H9 (cell line): ENCODE results near the gene PPP3CA. TPM values are rescaled to one million over a fixed set of nuclear protein-coding genes. Genes with fewer than 3 reads are reported as not detected.

Source experiments
- DNase-seq: peaks from one replicate; pipeline ENCODE4 v3.0.0-alpha.2; 2017
- H2AFZ ChIP-seq: one replicate; pipeline ENCODE4 v1.6.1; 2013; ENCODE audit warnings: mild to moderate bottlenecking, low read length, control low read depth, moderate library complexity
- H2AK5ac ChIP-seq: 2 replicates; pipeline ENCODE4 v1.6.1; 2013; ENCODE audit warnings: low read length, control low read depth, mixed read lengths; ENCODE audit not compliant: insufficient read length
- H2BK120ac ChIP-seq: one replicate; pipeline ENCODE4 v1.6.1; 2013; ENCODE audit warnings: low read depth, mild to moderate bottlenecking, low read length, control low read depth, inconsistent platforms; ENCODE audit not compliant: poor library complexity, severe bottlenecking
- H2BK12ac ChIP-seq: 2 replicates; pipeline ENCODE4 v1.6.1; 2013; ENCODE audit warnings: low read length, control low read depth, mixed read lengths, low read depth; ENCODE audit not compliant: insufficient read length
- H2BK15ac ChIP-seq: 2 replicates; pipeline ENCODE4 v1.6.1; 2013; ENCODE audit warnings: low read depth, low read length, control low read depth
- H2BK20ac ChIP-seq: one replicate; pipeline ENCODE4 v1.6.1; 2013; ENCODE audit warnings: low read depth, mild to moderate bottlenecking, low read length, control low read depth, inconsistent platforms; ENCODE audit not compliant: poor library complexity, severe bottlenecking
- H2BK5ac ChIP-seq: 2 replicates; pipeline ENCODE4 v1.6.1; 2013; ENCODE audit warnings: low read length, control low read depth, mixed read lengths; ENCODE audit not compliant: insufficient read length
- H3K14ac ChIP-seq: 2 replicates; pipeline ENCODE4 v1.6.1; 2013; ENCODE audit warnings: low read length, control low read depth; ENCODE audit not compliant: insufficient read depth
- H3K18ac ChIP-seq: 2 replicates; pipeline ENCODE4 v1.6.1; 2013; ENCODE audit warnings: low read depth, mild to moderate bottlenecking, mixed read lengths, low read length, control low read depth; ENCODE audit not compliant: insufficient read length
- H3K23ac ChIP-seq: 2 replicates; pipeline ENCODE4 v1.6.1; 2013; ENCODE audit warnings: low read length, control low read depth, mixed read lengths, low read depth; ENCODE audit not compliant: insufficient read length
- H3K23me2 ChIP-seq: 2 replicates; pipeline ENCODE4 v1.6.1; 2013; ENCODE audit warnings: low read depth, mild to moderate bottlenecking, mixed read lengths, low read length, control low read depth; ENCODE audit not compliant: insufficient read length, poor library complexity, severe bottlenecking
- H3K27ac ChIP-seq: 2 replicates; pipeline ENCODE4 v1.5.1; 2013; ENCODE audit warnings: low read length, control low read depth, mixed read lengths, low read depth; ENCODE audit not compliant: insufficient read length
- H3K27me3 ChIP-seq: 2 replicates; pipeline ENCODE4 v1.6.1; 2013; ENCODE audit warnings: low read length, control low read depth, inconsistent platforms; ENCODE audit not compliant: insufficient read depth
- H3K4ac ChIP-seq: 2 replicates; pipeline ENCODE4 v1.6.1; 2013; ENCODE audit warnings: low read depth, mild to moderate bottlenecking, control low read depth, inconsistent platforms, low read length, moderate library complexity
- H3K4me1 ChIP-seq: 2 replicates; pipeline ENCODE4 v1.6.1; 2013; ENCODE audit warnings: low read length, control low read depth, inconsistent platforms; ENCODE audit not compliant: insufficient read depth
- H3K4me2 ChIP-seq: 2 replicates; pipeline ENCODE4 v1.6.1; 2013; ENCODE audit warnings: low read length, control low read depth, mixed read lengths; ENCODE audit not compliant: insufficient read length, insufficient read depth
- H3K56ac ChIP-seq: 2 replicates; pipeline ENCODE4 v1.6.1; 2013; ENCODE audit warnings: low read depth, mild to moderate bottlenecking, mixed read lengths, low read length, control low read depth; ENCODE audit not compliant: insufficient read length
- H3K79me1 ChIP-seq: 2 replicates; pipeline ENCODE4 v1.6.1; 2013; ENCODE audit warnings: low read depth, mild to moderate bottlenecking, moderate library complexity, low read length, control low read depth, inconsistent platforms; ENCODE audit not compliant: insufficient read depth, poor library complexity, severe bottlenecking
- H3K79me2 ChIP-seq: 2 replicates; pipeline ENCODE4 v1.6.1; 2013; ENCODE audit warnings: low read length, control low read depth, inconsistent platforms; ENCODE audit not compliant: insufficient read depth
- H3K9ac ChIP-seq: 2 replicates; pipeline ENCODE4 v1.6.1; 2013; ENCODE audit warnings: low read length, control low read depth, mixed read lengths; ENCODE audit not compliant: insufficient read length; ENCODE audit errors: extremely low read depth
- H3K9me3 ChIP-seq: one replicate; pipeline ENCODE4 v1.6.1; 2013; ENCODE audit warnings: low read depth, low read length, inconsistent platforms; ENCODE audit not compliant: control insufficient read depth
- H3T11ph ChIP-seq: one replicate; pipeline ENCODE4 v1.6.1; 2013; ENCODE audit warnings: mild to moderate bottlenecking, low read length, control low read depth, inconsistent platforms
- H4K20me1 ChIP-seq: one replicate; pipeline ENCODE4 v1.6.1; 2013; ENCODE audit not compliant: control insufficient read depth, insufficient read length, insufficient read depth
- H4K5ac ChIP-seq: 2 replicates; pipeline ENCODE4 v1.6.1; 2013; ENCODE audit warnings: low read depth, mild to moderate bottlenecking, mixed read lengths, low read length, control low read depth; ENCODE audit not compliant: insufficient read length
- H4K8ac ChIP-seq: replicated peaks from 2 replicates; pipeline ENCODE4 v1.6.1; 2013; ENCODE audit warnings: low read length, control low read depth, mixed read lengths, low read depth; ENCODE audit not compliant: insufficient read length
- H4K91ac ChIP-seq: 2 replicates; pipeline ENCODE4 v1.6.1; 2013; ENCODE audit warnings: low read depth, mild to moderate bottlenecking, moderate library complexity, mixed read lengths, low read length, control low read depth; ENCODE audit not compliant: insufficient read length
- H3K27ac Mint-ChIP-seq, 3 experiments: 2 replicates in 2 of 3; 3 replicates in 1 of 3; pipeline ENCODE4 v1.8.0; 2020 to 2021; ENCODE audit warnings: mixed read lengths in 3 of 3, mild to moderate bottlenecking in 1 of 3, moderate library complexity in 1 of 3
- H3K27me3 Mint-ChIP-seq: 2 replicates; pipeline ENCODE4 v1.8.0; 2021; ENCODE audit warnings: low read depth, mild to moderate bottlenecking, moderate library complexity, mixed read lengths
- H3K36me3 Mint-ChIP-seq, 3 experiments: 2 replicates in 2 of 3; 3 replicates in 1 of 3; pipeline ENCODE4 v1.8.0; 2020 to 2021; ENCODE audit warnings: low read depth in 3 of 3, mixed read lengths in 3 of 3; ENCODE audit not compliant: insufficient read depth in 1 of 3
- H3K4me1 Mint-ChIP-seq, 2 experiments: 2 replicates each; pipeline ENCODE4 v1.8.0; 2020; ENCODE audit warnings: mixed read lengths in 2 of 2
- H3K4me3 Mint-ChIP-seq, 2 experiments: 2 replicates in 1 of 2; 3 replicates in 1 of 2; pipeline ENCODE4 v1.8.0; 2020 to 2021; ENCODE audit warnings: mild to moderate bottlenecking in 2 of 2, mixed read lengths in 2 of 2, moderate library complexity in 1 of 2
- H3K9me3 Mint-ChIP-seq, 2 experiments: 2 replicates in 1 of 2; 3 replicates in 1 of 2; pipeline ENCODE4 v1.8.0; 2020; ENCODE audit warnings: mild to moderate bottlenecking in 2 of 2, mixed read lengths in 2 of 2, moderate library complexity in 1 of 2
- CTCF ChIP-seq: fragments of 200-600 bp; sonication (generic); conservative IDR thresholded peaks from 3 replicates; pipeline ENCODE4 v1.8.0; 2021; ENCODE audit warnings: antibody characterized with exemption, mild to moderate bottlenecking
- total RNA-seq: library from RNA; stranded (reverse); gene quantifications from 2 replicates; pipeline ENCODE4 v1.2.1, GENCODE V29; 2021

The PPP3CA gene
- total RNA-seq, 1 experiment from 2014 or later = 16.8 TPM

DNA sequence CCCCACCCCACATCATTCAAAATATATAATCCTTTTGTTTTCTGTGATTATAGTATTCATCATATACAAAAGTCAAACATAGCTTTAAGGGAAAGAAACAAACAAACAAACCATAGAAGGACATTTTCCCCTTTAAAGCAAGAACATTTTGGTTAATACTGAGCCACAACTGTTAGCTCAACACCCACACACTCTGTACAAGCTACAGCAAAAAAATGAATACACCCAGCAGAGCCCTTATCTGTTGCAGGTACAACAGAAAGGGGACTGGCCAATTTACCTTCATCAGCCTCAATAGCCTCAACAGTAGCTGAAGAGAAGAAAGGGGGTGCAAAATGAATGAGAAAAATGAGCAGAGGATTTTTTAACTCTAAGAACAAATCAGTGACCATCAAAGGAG is 318.4 kb downstream of the PPP3CA start:
- H3K4me3 Mint-ChIP-seq = no peak overlapping the region
- H3K4me1 Mint-ChIP-seq = peaks cover 59 to 66% of the 10 kb centered on the region in 2 experiments
- TF ChIP-seq CTCF = no peak
- Histone ChIP-seq H3K27ac (no peak overlapping the region), H2BK20ac (no peak overlapping the region), H3K4me1 (peaks cover 2% of the 10 kb centered on the region; the same call in 1 of the 2 replicates), H4K8ac (no peak overlapping the region), H3K27me3 (no peaks in the 10 kb centered on the region), H3K9me3 (no peaks in the 10 kb centered on the region), H2BK15ac (no peak overlapping the region), H4K20me1 (no peaks in the 10 kb centered on the region), H2AFZ (no peak overlapping the region), H3T11ph (no peak overlapping the region), H3K79me2 (no peaks in the 10 kb centered on the region), H3K14ac (no peak overlapping the region), H2AK5ac (no peak overlapping the region), H2BK12ac (no peak overlapping the region), H2BK5ac (no peak overlapping the region), H4K91ac (no peak overlapping the region), H2BK120ac (no peak overlapping the region), H3K9ac (no peak overlapping the region), H3K18ac (no peak overlapping the region), H3K23ac (no peak overlapping the region), H3K79me1 (no peaks in the 10 kb centered on the region), H3K56ac (no peak overlapping the region), H3K4me2 (no peak overlapping the region), H4K5ac (no peak overlapping the region), H3K23me2 (no peaks in the 10 kb centered on the region), H3K4ac (no peak overlapping the region)
- no peak for DNase-seq
- no peaks in the 10 kb centered on the region for H3K9me3 Mint-ChIP-seq
- H3K27me3 Mint-ChIP-seq = no peaks in the 10 kb centered on the region
- peak overlapping the region; percentile 25 to 82 (median 50); a peak in 3 of 7 replicates for H3K27ac Mint-ChIP-seq
- peaks cover 0 to 6% (median 0%) of the 10 kb centered on the region in 3 experiments; a peak in 2 of 7 replicates for H3K36me3 Mint-ChIP-seq
